Duodenal mucosa (tissue), 2 donors: Measurements from ENCODE around the gene RNF141.

ENCODE experiments used
- H3K27ac ChIP-seq: one replicate; pipeline ENCODE4 v1.7.0; 2013; ENCODE audit warnings: low read depth, low read length
- H3K27me3 ChIP-seq, 2 donors: one replicate each; pipeline ENCODE4 v1.7.0; 2013; ENCODE audit warnings: low read length in 2 of 2, control low read depth in 1 of 2; ENCODE audit not compliant: insufficient read depth in 2 of 2, control insufficient read depth in 1 of 2
- H3K36me3 ChIP-seq, 2 donors: one replicate each; pipeline ENCODE4 v1.7.0; 2013; ENCODE audit warnings: low read length in 2 of 2, control low read depth in 1 of 2; ENCODE audit not compliant: insufficient read depth in 2 of 2, control insufficient read depth in 1 of 2
- H3K4me1 ChIP-seq, 2 donors: one replicate each; pipeline ENCODE4 v1.7.0; 2013; ENCODE audit warnings: low read length in 2 of 2, control low read depth in 1 of 2; ENCODE audit not compliant: insufficient read depth in 2 of 2, control insufficient read depth in 1 of 2
- H3K4me3 ChIP-seq, 2 donors: one replicate each; pipeline ENCODE4 v1.7.0; 2013; ENCODE audit warnings: low read length in 2 of 2, low read depth in 1 of 2
- H3K9ac ChIP-seq, 2 donors: one replicate each; pipeline ENCODE4 v1.7.0; 2013; ENCODE audit warnings: low read length in 2 of 2, low read depth in 1 of 2
- H3K9me3 ChIP-seq, 2 donors: one replicate each; pipeline ENCODE4 v1.7.0; 2013; ENCODE audit warnings: low read length in 2 of 2, control low read depth in 1 of 2; ENCODE audit not compliant: control insufficient read depth in 1 of 2

Gene RNF141

GRCh38 chr11:10575346-10576034 lies 34.5 kb upstream of the RNF141 start:
- Histone ChIP-seq H3K36me3 (no peaks in the 10 kb centered on the region), H3K27ac (no peak overlapping the region), H3K4me3 (no peak overlapping the region), H3K4me1 (peaks cover 0 to 6% of the 10 kb centered on the region in 2 donors), H3K27me3 (peaks cover 0 to 3% of the 10 kb centered on the region in 2 donors), H3K9me3 (no peaks in the 10 kb centered on the region), H3K9ac (no peak overlapping the region)

GRCh38 chr11:10573556-10573955 lies 32.6 kb upstream of the RNF141 start:
- Histone ChIP-seq H3K4me1 (no peaks in the 10 kb centered on the region), H3K9me3 (no peaks in the 10 kb centered on the region), H3K27me3 (peaks cover 0 to 3% of the 10 kb centered on the region in 2 donors), H3K36me3 (no peaks in the 10 kb centered on the region), H3K4me3 (no peak overlapping the region), H3K27ac (no peak overlapping the region), H3K9ac (no peak overlapping the region)

- peaks cover 0 to 3% of the 10 kb centered on the region in 2 donors for H3K27me3 ChIP-seq
- H3K27ac ChIP-seq = no peak overlapping the region
- no peaks in the 10 kb centered on the region for H3K36me3 ChIP-seq
- H3K9me3 ChIP-seq = no peaks in the 10 kb centered on the region
- H3K4me1 ChIP-seq = no peaks in the 10 kb centered on the region
- H3K9ac ChIP-seq = no peak overlapping the region
- H3K4me3 ChIP-seq = no peak overlapping the region
Measured at GRCh38 chr11:10573028-10573427, 32.0 kb upstream of the RNF141 start.

DNA sequence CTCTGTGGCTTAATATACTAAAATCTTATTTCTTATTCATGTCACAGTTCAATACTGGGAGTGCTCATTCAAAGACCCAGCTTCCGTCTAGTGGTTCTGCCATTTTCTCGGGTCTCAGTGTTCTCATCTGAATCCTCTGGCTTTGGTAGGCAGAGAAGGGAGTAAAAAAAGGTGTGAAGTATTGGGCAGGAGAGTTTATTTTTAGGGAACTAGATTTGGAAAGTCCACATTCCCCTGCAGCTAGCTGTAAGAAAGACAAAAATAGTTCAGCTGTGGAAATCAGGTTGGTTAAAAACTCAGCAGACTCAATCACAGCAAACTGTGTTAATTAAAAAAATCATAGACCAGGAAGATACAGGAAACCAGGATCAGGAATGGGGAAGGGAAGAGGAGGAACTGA lies 31.5 kb upstream of the RNF141 start:
- no peak overlapping the region for H3K9ac ChIP-seq
- H3K36me3 ChIP-seq = no peaks in the 10 kb centered on the region
- H3K27ac ChIP-seq = no peak overlapping the region
- H3K9me3 ChIP-seq = no peaks in the 10 kb centered on the region
- H3K4me1 ChIP-seq = no peaks in the 10 kb centered on the region
- no peak overlapping the region for H3K4me3 ChIP-seq
- H3K27me3 ChIP-seq = peaks cover 0 to 3% of the 10 kb centered on the region in 2 donors

GRCh38 chr11:10568486-10568941 lies 27.5 kb upstream of the RNF141 start, which contains the start of gene LYVE1:
TSS of gene LYVE1 (minus strand) at chr11:10568665. CDS start at chr11:10568532, 133 bp downstream.
- no peaks in the 10 kb centered on the region for H3K27me3 ChIP-seq
- no peak within 1 kb of the TSS for H3K4me3 ChIP-seq
- no peak within 1 kb of the TSS for H3K27ac ChIP-seq
- H3K9ac ChIP-seq = no peak within 1 kb of the TSS
- H3K9me3 ChIP-seq = no peaks in the 10 kb centered on the region
- no peaks in the 10 kb centered on the region for H3K36me3 ChIP-seq
- H3K4me1 ChIP-seq = no peaks in the 10 kb centered on the region

GRCh38 chr11:10567446-10567845 lies 26.5 kb upstream of the RNF141 start:
- H3K36me3 ChIP-seq = no peaks in the 10 kb centered on the region
- H3K4me1 ChIP-seq = no peaks in the 10 kb centered on the region
- H3K9ac ChIP-seq = no peak overlapping the region
- no peak overlapping the region for H3K27ac ChIP-seq
- no peaks in the 10 kb centered on the region for H3K9me3 ChIP-seq
- H3K27me3 ChIP-seq = no peaks in the 10 kb centered on the region
- H3K4me3 ChIP-seq = no peak overlapping the region

- H3K27me3 ChIP-seq = no peaks in the 10 kb centered on the region
- H3K9me3 ChIP-seq = no peaks in the 10 kb centered on the region
- H3K27ac ChIP-seq = no peak overlapping the region
- H3K36me3 ChIP-seq = no peaks in the 10 kb centered on the region
- H3K4me3 ChIP-seq = no peak overlapping the region
- no peak overlapping the region for H3K9ac ChIP-seq
- H3K4me1 ChIP-seq = no peaks in the 10 kb centered on the region
Measured at GRCh38 chr11:10566257-10566957, 25.4 kb upstream of the RNF141 start.

GRCh38 chr11:10565493-10565892 lies 24.5 kb upstream of the RNF141 start:
- Histone ChIP-seq H3K27me3 (no peaks in the 10 kb centered on the region), H3K9me3 (no peaks in the 10 kb centered on the region), H3K4me3 (no peak overlapping the region), H3K27ac (no peak overlapping the region), H3K36me3 (no peaks in the 10 kb centered on the region), H3K4me1 (no peaks in the 10 kb centered on the region), H3K9ac (no peak overlapping the region)

DNA sequence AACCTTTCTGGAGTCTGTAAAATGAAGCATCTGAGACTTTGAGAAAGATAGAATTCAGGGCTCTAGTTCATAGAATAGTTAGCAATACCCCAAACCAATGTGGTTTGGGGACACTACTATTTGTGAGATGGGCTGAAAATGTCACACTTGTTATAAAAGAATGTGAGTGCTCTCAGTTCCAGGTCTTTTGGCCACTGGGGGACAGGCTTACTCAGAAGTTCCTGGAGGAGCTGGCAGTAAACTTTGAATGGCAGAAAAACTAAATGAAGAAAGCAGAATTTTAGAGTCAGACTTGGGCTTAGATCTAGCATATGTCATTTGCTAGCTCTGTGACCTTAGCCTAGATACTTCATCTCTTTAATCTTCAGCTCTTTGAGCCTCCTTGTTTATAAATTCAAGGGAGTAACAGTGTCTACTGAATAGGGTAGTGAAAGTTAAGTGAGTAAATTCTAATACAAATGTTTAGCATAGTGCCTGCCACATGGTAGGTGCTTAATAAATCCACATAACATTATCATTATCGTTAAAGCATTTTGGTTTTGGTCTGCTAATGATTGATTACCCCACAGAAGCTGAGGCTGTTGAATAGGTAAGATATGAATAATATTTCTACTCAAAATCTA lies 23.8 kb upstream of the RNF141 start:
- H3K9ac ChIP-seq = no peak overlapping the region
- no peaks in the 10 kb centered on the region for H3K9me3 ChIP-seq
- H3K36me3 ChIP-seq = no peaks in the 10 kb centered on the region
- no peak overlapping the region for H3K27ac ChIP-seq
- H3K27me3 ChIP-seq = no peaks in the 10 kb centered on the region
- H3K4me1 ChIP-seq = peaks cover 0 to under 1% of the 10 kb centered on the region in 2 donors
- H3K4me3 ChIP-seq = no peak overlapping the region

GRCh38 chr11:10564030-10564429 lies 23.0 kb upstream of the RNF141 start:
- Histone ChIP-seq H3K27ac (no peak overlapping the region), H3K4me1 (peaks cover 4 to 5% of the 10 kb centered on the region in 2 donors), H3K9ac (no peak overlapping the region), H3K27me3 (no peaks in the 10 kb centered on the region), H3K4me3 (no peak overlapping the region), H3K36me3 (no peaks in the 10 kb centered on the region), H3K9me3 (no peaks in the 10 kb centered on the region)
